Measurements from ENCODE around the gene LYRM2.

LYRM2 gene

GRCh38 chr6:89555031-89555430 is 83.5 kb downstream of the LYRM2 start:
- no peak for DNase-seq (ENCODE audit: low read depth)

GRCh38 chr6:89554106-89554505 is 84.4 kb downstream of the LYRM2 start:
- DNase-seq (ENCODE audit: low read depth), result no peak

- DNase-seq (ENCODE audit: low read depth), result no peak
Measured at GRCh38 chr6:89553431-89553830, 85.1 kb downstream of the LYRM2 start.

- no peak for DNase-seq (ENCODE audit: low read depth)
Measured at GRCh38 chr6:89547281-89547680, 91.3 kb downstream of the LYRM2 start.

- no peak for DNase-seq (ENCODE audit: low read depth)
Measured at GRCh38 chr6:89542866-89543265, 95.7 kb downstream of the LYRM2 start.

- DNase-seq (ENCODE audit: low read depth), result no peak
Measured at GRCh38 chr6:89542081-89542857, 96.3 kb downstream of the LYRM2 start.

GRCh38 chr6:89539779-89540178 is 98.8 kb downstream of the LYRM2 start:
- no peak for DNase-seq (ENCODE audit: low read depth)

GRCh38 chr6:89536231-89536630 is 102.3 kb downstream of the LYRM2 start:
- no peak for DNase-seq (ENCODE audit: low read depth)

GRCh38 chr6:89530982-89531381 is 107.6 kb downstream of the LYRM2 start:
- no peak for DNase-seq (ENCODE audit: low read depth)

- DNase-seq (ENCODE audit: low read depth), result no peak
Measured at GRCh38 chr6:89528866-89529265, 109.7 kb downstream of the LYRM2 start.

GRCh38 chr6:89527634-89528033 is 110.9 kb downstream of the LYRM2 start:
- DNase-seq (ENCODE audit: low read depth), result no peak

- DNase-seq (ENCODE audit: low read depth), result no peak
Measured at GRCh38 chr6:89526563-89526869, 112.0 kb downstream of the LYRM2 start.

GRCh38 chr6:89525786-89526562 is 112.6 kb downstream of the LYRM2 start:
- no peak for DNase-seq (ENCODE audit: low read depth)

GRCh38 chr6:89522778-89523177 is 115.8 kb downstream of the LYRM2 start:
- DNase-seq (ENCODE audit: low read depth), result no peak

GRCh38 chr6:89520736-89521135 is 117.8 kb downstream of the LYRM2 start:
- no peak for DNase-seq (ENCODE audit: low read depth)

GRCh38 chr6:89518352-89519055 is 120.0 kb downstream of the LYRM2 start:
- no peak for DNase-seq (ENCODE audit: low read depth)

Data from stimulated activated CD8-positive, alpha-beta memory T cell treated with anti-CD3 and anti-CD28 coated beads, Interleukin-15, amount 100 ng/mL, for 1 hour (primary cell).